Measurements from ENCODE around the gene PLD4. TPM values are rescaled to one million over a fixed set of nuclear protein-coding genes. Genes with fewer than 3 reads are reported as not detected.

PLD4 gene
- total RNA-seq, 4 donors from 2014 or later: 0.16 TPM; not detected in 3

- H3K27me3 ChIP-seq: no peaks in the 10 kb centered on the region
- H3K36me3 ChIP-seq: no peaks in the 10 kb centered on the region
- H3K4me3 ChIP-seq: peak overlapping the region; percentile 62
- peak overlapping the region; percentile 96 for H3K27ac ChIP-seq
- peaks cover 92% of the 10 kb centered on the region for H3K4me1 ChIP-seq
- H3K9me3 ChIP-seq: no peaks in the 10 kb centered on the region
- WGBS: 30% methylated on average over 8 of the region's 19 CpGs
- DNase-seq (ENCODE audit: low spot score in 2 of 2): peak; percentile 93 to 94
- TF ChIP-seq CTCF (IDR thresholded peaks at IDR 0.05) (no peak), EP300 (IDR thresholded peaks at IDR 0.05) (no peak), POLR2A (IDR thresholded peaks at IDR 0.05) (peak in 1 of 2 donors; percentile 39), POLR2AphosphoS5 (IDR thresholded peaks at IDR 0.05) (peak in 2 of 3 donors; percentile 33 to 59)
These were observed 45.8 kb downstream of the PLD4 start for GRCh38 chr14:104970231-104971068.

GRCh38 chr14:104971447-104972240 lies 47.0 kb downstream of the PLD4 start:
- TF ChIP-seq CTCF (IDR thresholded peaks at IDR 0.05) (no peak), EP300 (IDR thresholded peaks at IDR 0.05) (no peak), POLR2A (IDR thresholded peaks at IDR 0.05) (no peak), POLR2AphosphoS5 (IDR thresholded peaks at IDR 0.05) (no peak)

GRCh38 chr14:104972301-104973134 lies 47.8 kb downstream of the PLD4 start:
- Histone ChIP-seq H3K27me3 (no peaks in the 10 kb centered on the region), H3K9me3 (no peaks in the 10 kb centered on the region), H3K27ac (peak overlapping the region; percentile 96), H3K4me1 (peaks cover 92% of the 10 kb centered on the region), H3K36me3 (no peaks in the 10 kb centered on the region), H3K4me3 (peak overlapping the region; percentile 15)
- DNase-seq (ENCODE audit: low spot score in 2 of 2): peak; percentile 89 to 94
- TF ChIP-seq POLR2A (IDR thresholded peaks at IDR 0.05) (no peak), CTCF (IDR thresholded peaks at IDR 0.05) (peak in 1 of 2 donors; percentile 8), POLR2AphosphoS5 (IDR thresholded peaks at IDR 0.05) (peak in 1 of 3 donors; percentile 36), EP300 (IDR thresholded peaks at IDR 0.05) (no peak)
- 23% methylated on average over 7 of the region's 28 CpGs for WGBS

More at GRCh38 chr14:104971447-104972240, 47.0 kb downstream of the PLD4 start:
- WGBS: 61% methylated on average over 12 of the region's 12 CpGs
- no peaks in the 10 kb centered on the region for H3K36me3 ChIP-seq
- no peaks in the 10 kb centered on the region for H3K27me3 ChIP-seq
- H3K4me1 ChIP-seq: peaks cover 92% of the 10 kb centered on the region
- H3K4me3 ChIP-seq: peak overlapping the region; percentile 62
- H3K9me3 ChIP-seq: no peaks in the 10 kb centered on the region
- peak overlapping the region; percentile 96 for H3K27ac ChIP-seq
- peak in 1 of 2 donors; percentile 78 for DNase-seq (ENCODE audit: low spot score in 2 of 2)

- peak; percentile 94 to 95 for DNase-seq (ENCODE audit: low spot score in 2 of 2)
These were observed 48.4 kb downstream of the PLD4 start for GRCh38 chr14:104973135-104973384.

More at GRCh38 chr14:104973135-104973384, 48.4 kb downstream of the PLD4 start:
- Histone ChIP-seq H3K9me3 (no peaks in the 10 kb centered on the region), H3K27ac (peak overlapping the region; percentile 96), H3K36me3 (no peaks in the 10 kb centered on the region), H3K4me3 (peak overlapping the region; percentile 15), H3K27me3 (no peaks in the 10 kb centered on the region), H3K4me1 (peaks cover 92% of the 10 kb centered on the region)
- TF ChIP-seq CTCF (IDR thresholded peaks at IDR 0.05) (no peak), POLR2AphosphoS5 (IDR thresholded peaks at IDR 0.05) (peak in 2 of 3 donors; percentile 41 to 59)
- WGBS: 4% methylated on average over 5 of the region's 12 CpGs

Measured in suprapubic skin (tissue), 4 donors.